Kidney (tissue), 14 donors: Measurements from ENCODE around the gene RHCG. TPM values are rescaled to one million over a fixed set of nuclear protein-coding genes. Genes with fewer than 3 reads are reported as not detected.

ENCODE experiments used
- DNase-seq, 5 donors: peaks; one replicate each; pipeline ENCODE4 v3.0.0-alpha.2; 2013 to 2020
- FAIRE-seq: peaks from 2 replicates; lab custom pipeline; 2012; peaks lifted over from hg19 to GRCh38; lab: Jason Lieb, UNC
- H3K27ac ChIP-seq, 2 donors: one replicate each; pipeline ENCODE4 v1.7.0; 2013; ENCODE audit warnings: low read depth in 2 of 2, low read length in 2 of 2, inconsistent platforms in 1 of 2
- H3K27me3 ChIP-seq: one replicate; pipeline ENCODE4 v1.7.1; 2013; ENCODE audit warnings: low read length, inconsistent platforms; ENCODE audit not compliant: control insufficient read depth, insufficient read depth
- H3K36me3 ChIP-seq, 3 donors: one replicate each; pipeline versions ENCODE4 v1.7.0 to v1.7.1; 2013; ENCODE audit warnings: low read length in 3 of 3, control low read depth in 1 of 3, inconsistent platforms in 1 of 3; ENCODE audit not compliant: insufficient read depth in 3 of 3, control insufficient read depth in 2 of 3
- H3K4me1 ChIP-seq, 3 donors: one replicate each; pipeline versions ENCODE4 v1.7.0 to v1.7.1; 2013; ENCODE audit warnings: low read length in 3 of 3, inconsistent platforms in 1 of 3, low read depth in 1 of 3; ENCODE audit not compliant: control insufficient read depth in 2 of 3, insufficient read depth in 2 of 3
- H3K4me3 ChIP-seq, 3 donors: one replicate each; pipeline versions ENCODE4 v1.7.0 to v1.8.1; 2013; ENCODE audit warnings: low read length in 3 of 3, control low read depth in 1 of 3, inconsistent platforms in 1 of 3
- H3K9ac ChIP-seq, 3 donors: one replicate each; pipeline versions ENCODE4 v1.7.0 to v1.7.1; 2013; ENCODE audit warnings: low read length in 3 of 3, control low read depth in 1 of 3, inconsistent platforms in 1 of 3
- H3K9me3 ChIP-seq, 3 donors: one replicate each; pipeline versions ENCODE4 v1.7.0 to v1.7.1; 2013; ENCODE audit warnings: low read length in 3 of 3, control low read depth in 1 of 3, inconsistent platforms in 1 of 3; ENCODE audit not compliant: control insufficient read depth in 2 of 3, insufficient read depth in 1 of 3
- CTCF ChIP-seq: IDR thresholded peaks from 3 replicates; pipeline ENCODE4 v1.5.1; 2012; ENCODE audit warnings: mild to moderate bottlenecking, moderate library complexity, borderline replicate concordance; ENCODE audit not compliant: insufficient read depth; ENCODE audit errors: extremely low read depth
- intact Hi-C: fragments of 100-400 bp; cut with DNase I; formaldehyde crosslinking; loops from one replicate; pipeline ENCODE4 v1.11.1; 2022
- polyA plus RNA-seq: library from polyadenylated mRNA; stranded (reverse); fragments of 350-450 nt; fragmentation: Illumina TruSeq; extraction: RNeasy Lipid Tissue Mini Kit (QIAGEN cat#74804); gene quantifications from one replicate; pipeline ENCODE4 v1.2.3, GENCODE V29; 2014; ENCODE audit warnings: low read depth, low replicate concordance; ENCODE audit not compliant: insufficient read depth
- total RNA-seq: library from RNA; stranded (reverse); fragmentation: NEBNext Ultra II Directional; extraction: Animal tissue kit (Norgen Biotek cat#: 25700); gene quantifications from one replicate; pipeline ENCODE4 v1.2.1, GENCODE V29; 2021
- donor health status: control.
- donor health status: control.
- donor health status: control.
- donor health status: control.
- donor health status: control.
- donor health status: DM: yes; HTN: yes; CAD: no.
- donor health status: Normal renal cell carcinoma (clear cell type).

RHCG gene
- total and polyA plus RNA-seq, 2 donors from 2014 or later = 1.5 to 373 TPM

- intact Hi-C loops = no loop called here
- H3K9ac ChIP-seq = no peak overlapping the region
- FAIRE-seq (no peak), DNase-seq (no peak)
- H3K9me3 ChIP-seq = no peaks in the 10 kb centered on the region
- H3K27ac ChIP-seq = no peak overlapping the region
- no peaks in the 10 kb centered on the region for H3K27me3 ChIP-seq
- no peaks in the 10 kb centered on the region for H3K36me3 ChIP-seq
- no peaks in the 10 kb centered on the region for H3K4me1 ChIP-seq
- no peak for TF ChIP-seq CTCF
- no peak overlapping the region for H3K4me3 ChIP-seq
Observed at GRCh38 chr15:89482139-89482538, 14.2 kb downstream of the RHCG start.

GRCh38 chr15:89480505-89480904 lies 15.9 kb downstream of the RHCG start:
- no peak overlapping the region for H3K9ac ChIP-seq
- peak in 1 of 5 donors; percentile 12 for DNase-seq
- H3K4me1 ChIP-seq = no peaks in the 10 kb centered on the region
- H3K9me3 ChIP-seq = no peaks in the 10 kb centered on the region
- H3K27me3 ChIP-seq = no peaks in the 10 kb centered on the region
- H3K27ac ChIP-seq = no peak overlapping the region
- TF ChIP-seq CTCF = no peak
- intact Hi-C loops = no loop called here
- H3K4me3 ChIP-seq = no peak overlapping the region
- FAIRE-seq = no peak
- H3K36me3 ChIP-seq = no peaks in the 10 kb centered on the region

- FAIRE-seq = no peak
- H3K9me3 ChIP-seq = no peaks in the 10 kb centered on the region
- TF ChIP-seq CTCF = no peak
- H3K4me3 ChIP-seq = no peak overlapping the region
- H3K4me1 ChIP-seq = no peaks in the 10 kb centered on the region
- peak in 1 of 5 donors; percentile 39 for DNase-seq
- no peak overlapping the region for H3K9ac ChIP-seq
- H3K27me3 ChIP-seq = no peaks in the 10 kb centered on the region
- intact Hi-C loops = no loop called here
- no peak overlapping the region for H3K27ac ChIP-seq
- H3K36me3 ChIP-seq = no peaks in the 10 kb centered on the region
Observed at GRCh38 chr15:89479173-89479572, 17.2 kb downstream of the RHCG start.
